Uterus (tissue), 2 donors: ENCODE results near the gene KCNIP1.

Experiments used
- POLR2A ChIP-seq, 2 donors: fragments of 450-650 bp; IDR thresholded peaks; one replicate each; pipeline ENCODE4 v1.6.1; 2016; ENCODE audit warnings: antibody characterized with exemption in 2 of 2, mild to moderate bottlenecking in 1 of 2, moderate library complexity in 1 of 2
- TF ChIP-seq, protein P1 (sequence below), 4 experiments: fragments of 200-600 bp in 2 of 4; fragments of 450-650 bp in 2 of 4; sonication (generic) in 2 of 4; IDR thresholded peaks; one replicate each; pipeline ENCODE4 v1.5.1; 2016 to 2019; ENCODE audit warnings: antibody characterized with exemption in 4 of 4, mild to moderate bottlenecking in 2 of 4, moderate library complexity in 1 of 4

DNA sequence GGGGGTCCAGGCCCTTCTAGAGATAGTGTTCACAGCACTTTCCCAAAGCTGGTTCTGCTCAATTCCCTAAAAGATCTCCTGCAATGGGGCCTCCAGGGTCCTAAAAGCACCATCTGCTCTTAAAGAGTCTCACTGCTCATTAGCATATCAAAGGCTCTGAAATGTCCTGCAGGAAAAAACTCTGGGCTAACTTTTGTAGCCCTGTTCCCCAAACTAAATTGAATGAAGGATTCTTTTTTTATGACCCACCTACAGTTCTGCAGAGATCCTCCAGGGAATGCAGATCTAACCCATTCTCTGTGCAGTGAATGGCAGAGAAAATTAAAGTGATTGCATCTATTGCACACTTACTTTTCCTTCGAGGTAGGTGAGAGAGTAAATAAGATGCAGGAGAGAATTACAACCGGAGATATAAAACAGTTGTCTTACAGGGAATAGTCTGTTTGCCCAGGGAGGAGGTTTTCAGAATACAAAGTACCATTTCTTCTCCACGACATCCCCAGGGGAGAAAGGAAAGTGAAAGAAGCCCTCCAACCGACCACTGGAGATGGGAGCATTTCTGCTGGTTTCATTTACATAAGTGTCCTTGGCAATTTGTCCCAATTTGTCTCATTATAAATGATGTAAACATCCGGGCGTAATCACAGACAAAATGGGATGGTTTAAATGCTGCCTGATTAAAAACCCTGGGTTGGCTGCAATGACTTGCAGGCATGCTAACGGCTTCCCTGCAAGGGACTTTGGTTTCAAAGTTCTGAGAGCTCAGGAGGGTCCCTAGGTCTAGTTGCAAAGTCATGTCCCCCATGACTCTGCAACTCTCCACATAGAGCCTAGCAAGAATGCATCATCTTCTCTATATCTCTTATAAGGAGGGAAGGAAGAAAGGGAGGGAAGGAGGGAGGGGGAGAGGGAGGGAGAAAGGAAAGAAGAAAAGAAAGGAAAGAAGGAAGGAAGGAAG, 114.0 kb downstream of the KCNIP1 start:
- TF ChIP-seq, protein P1, sequence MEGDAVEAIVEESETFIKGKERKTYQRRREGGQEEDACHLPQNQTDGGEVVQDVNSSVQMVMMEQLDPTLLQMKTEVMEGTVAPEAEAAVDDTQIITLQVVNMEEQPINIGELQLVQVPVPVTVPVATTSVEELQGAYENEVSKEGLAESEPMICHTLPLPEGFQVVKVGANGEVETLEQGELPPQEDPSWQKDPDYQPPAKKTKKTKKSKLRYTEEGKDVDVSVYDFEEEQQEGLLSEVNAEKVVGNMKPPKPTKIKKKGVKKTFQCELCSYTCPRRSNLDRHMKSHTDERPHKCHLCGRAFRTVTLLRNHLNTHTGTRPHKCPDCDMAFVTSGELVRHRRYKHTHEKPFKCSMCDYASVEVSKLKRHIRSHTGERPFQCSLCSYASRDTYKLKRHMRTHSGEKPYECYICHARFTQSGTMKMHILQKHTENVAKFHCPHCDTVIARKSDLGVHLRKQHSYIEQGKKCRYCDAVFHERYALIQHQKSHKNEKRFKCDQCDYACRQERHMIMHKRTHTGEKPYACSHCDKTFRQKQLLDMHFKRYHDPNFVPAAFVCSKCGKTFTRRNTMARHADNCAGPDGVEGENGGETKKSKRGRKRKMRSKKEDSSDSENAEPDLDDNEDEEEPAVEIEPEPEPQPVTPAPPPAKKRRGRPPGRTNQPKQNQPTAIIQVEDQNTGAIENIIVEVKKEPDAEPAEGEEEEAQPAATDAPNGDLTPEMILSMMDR (IDR thresholded peaks at IDR 0.05), result no peak
- no peak for TF ChIP-seq POLR2A (IDR thresholded peaks at IDR 0.05)
